ENCODE data around the gene TSEN54. TPM values are rescaled to one million over a fixed set of nuclear protein-coding genes. Genes with fewer than 3 reads are reported as not detected.

Gene TSEN54
- total RNA-seq, 1 experiment from 2014 or later: 44.5 TPM

- no CpG with 5 or more reads among the region's 15 CpGs for WGBS (ENCODE audit: extremely low coverage, insufficient read length, low lambda C conversion rate)
- no peaks in the 10 kb centered on the region for H3K23me2 ChIP-seq (ENCODE audit: insufficient read length, low read depth, low read length, poor library complexity, severe bottlenecking)
- no peak overlapping the region for H2BK120ac ChIP-seq (ENCODE audit: low read depth, low read length, poor library complexity, severe bottlenecking)
- no peak overlapping the region for H3T11ph ChIP-seq (ENCODE audit: low read length)
- H2BK20ac ChIP-seq (ENCODE audit: low read depth, low read length, poor library complexity, severe bottlenecking): no peak overlapping the region
- no peak overlapping the region for H3K27ac ChIP-seq (ENCODE audit: insufficient read length, low read depth, low read length)
- H2AFZ ChIP-seq (ENCODE audit: low read length): no peak overlapping the region
- H3K23ac ChIP-seq (ENCODE audit: insufficient read length, low read depth, low read length): no peak overlapping the region
- Mint-ChIP-seq H3K9me3 (no peaks in the 10 kb centered on the region), H3K4me1 (peaks cover 11 to 23% of the 10 kb centered on the region in 2 experiments), H3K27ac (peak overlapping the region in 2 of 3 experiments; percentile 76 to 88; a peak in 3 of 7 replicates), H3K4me3 (no peak overlapping the region), H3K36me3 (ENCODE audit: insufficient read depth in 1 of 3, low read depth in 3 of 3) (peaks cover 3 to 20% (median 13%) of the 10 kb centered on the region in 3 experiments; a peak in 6 of 7 replicates), H3K27me3 (ENCODE audit: low read depth) (no peaks in the 10 kb centered on the region)
- no peak overlapping the region for H3K18ac ChIP-seq (ENCODE audit: insufficient read length, low read depth, low read length)
- H4K20me1 ChIP-seq (ENCODE audit: control insufficient read depth, insufficient read depth, insufficient read length): no peaks in the 10 kb centered on the region
- no peaks in the 10 kb centered on the region for H3K79me1 ChIP-seq (ENCODE audit: insufficient read depth, low read depth, low read length, poor library complexity, severe bottlenecking)
- H3K4ac ChIP-seq (ENCODE audit: low read depth, low read length): no peak overlapping the region
- H3K9me3 ChIP-seq (ENCODE audit: control insufficient read depth, low read depth, low read length): no peaks in the 10 kb centered on the region
- no peak overlapping the region for H2BK5ac ChIP-seq (ENCODE audit: insufficient read length, low read length)
- H3K79me2 ChIP-seq (ENCODE audit: insufficient read depth, low read length): no peaks in the 10 kb centered on the region
- H4K5ac ChIP-seq (ENCODE audit: insufficient read length, low read depth, low read length): no peak overlapping the region
- H3K27me3 ChIP-seq (ENCODE audit: insufficient read depth, low read length): no peaks in the 10 kb centered on the region
- DNase-seq: no peak
- no peak overlapping the region for H2BK12ac ChIP-seq (ENCODE audit: insufficient read length, low read depth, low read length)
- TF ChIP-seq CTCF (conservative IDR thresholded peaks at IDR 0.05): no peak
- no peak overlapping the region for H2AK5ac ChIP-seq (ENCODE audit: insufficient read length, low read length)
- no peak overlapping the region for H2BK15ac ChIP-seq (ENCODE audit: low read depth, low read length)
- no peaks in the 10 kb centered on the region for H3K4me1 ChIP-seq (ENCODE audit: insufficient read depth, low read length)
- H3K9ac ChIP-seq (ENCODE audit: extremely low read depth, insufficient read length, low read length): no peak overlapping the region
- no peak overlapping the region for H4K8ac ChIP-seq (replicated peaks; ENCODE audit: insufficient read length, low read depth, low read length)
- H4K91ac ChIP-seq (ENCODE audit: insufficient read length, low read depth, low read length): no peak overlapping the region
- no peak overlapping the region for H3K56ac ChIP-seq (ENCODE audit: insufficient read length, low read depth, low read length)
- H3K14ac ChIP-seq (ENCODE audit: insufficient read depth, low read length): no peak overlapping the region; the same call in 1 of the 2 replicates
- no peak overlapping the region for H3K4me2 ChIP-seq (ENCODE audit: insufficient read depth, insufficient read length, low read length)
These were observed 18.8 kb downstream of the TSEN54 start for GRCh38 chr17:75535119-75535537.

All from H9 (cell line).